Erythroblast (primary cell): ENCODE data around the gene CALM1.

Experiments used
- GATA1 ChIP-seq: IDR thresholded peaks from 2 replicates; pipeline ENCODE4 v1.6.1; 2011; ENCODE audit warnings: low read depth, mild to moderate bottlenecking, control low read depth, low read length, moderate library complexity
- POLR2A ChIP-seq: IDR thresholded peaks from 2 replicates; pipeline ENCODE4 v1.6.1; 2011; ENCODE audit warnings: mild to moderate bottlenecking, low read length

DNA sequence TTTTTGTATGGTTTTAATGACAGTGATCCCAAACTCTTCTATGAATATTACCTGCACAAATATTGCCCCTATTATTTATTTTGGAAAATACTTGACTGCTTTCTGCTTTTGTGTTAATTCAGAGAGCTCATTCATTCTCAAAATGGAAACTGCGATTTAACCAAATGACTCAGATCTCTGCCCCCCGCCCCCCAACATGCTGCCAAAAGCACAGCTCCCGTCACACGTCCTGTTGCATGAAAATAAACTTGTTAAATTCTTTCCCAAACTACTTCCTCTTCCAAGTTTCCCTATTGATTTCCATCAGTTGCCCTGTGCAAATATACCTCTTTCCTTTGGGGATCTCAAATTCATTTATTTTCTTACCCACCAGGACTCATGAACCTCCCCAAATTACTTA is 47.1 kb upstream of the CALM1 start:
- TF ChIP-seq POLR2A (no peak), GATA1 (no peak)
